HG02981 (cell line): Measurements from ENCODE around the gene WNT3A.

Experiments
- ATAC-seq: cut with Tn5 transposase; IDR thresholded peaks from one replicate; pipeline ENCODE4 v1.9.1; 2021; ENCODE audit warnings: mild to moderate bottlenecking, moderate library complexity; ENCODE audit not compliant: unreplicated experiment

Gene WNT3A

DNA sequence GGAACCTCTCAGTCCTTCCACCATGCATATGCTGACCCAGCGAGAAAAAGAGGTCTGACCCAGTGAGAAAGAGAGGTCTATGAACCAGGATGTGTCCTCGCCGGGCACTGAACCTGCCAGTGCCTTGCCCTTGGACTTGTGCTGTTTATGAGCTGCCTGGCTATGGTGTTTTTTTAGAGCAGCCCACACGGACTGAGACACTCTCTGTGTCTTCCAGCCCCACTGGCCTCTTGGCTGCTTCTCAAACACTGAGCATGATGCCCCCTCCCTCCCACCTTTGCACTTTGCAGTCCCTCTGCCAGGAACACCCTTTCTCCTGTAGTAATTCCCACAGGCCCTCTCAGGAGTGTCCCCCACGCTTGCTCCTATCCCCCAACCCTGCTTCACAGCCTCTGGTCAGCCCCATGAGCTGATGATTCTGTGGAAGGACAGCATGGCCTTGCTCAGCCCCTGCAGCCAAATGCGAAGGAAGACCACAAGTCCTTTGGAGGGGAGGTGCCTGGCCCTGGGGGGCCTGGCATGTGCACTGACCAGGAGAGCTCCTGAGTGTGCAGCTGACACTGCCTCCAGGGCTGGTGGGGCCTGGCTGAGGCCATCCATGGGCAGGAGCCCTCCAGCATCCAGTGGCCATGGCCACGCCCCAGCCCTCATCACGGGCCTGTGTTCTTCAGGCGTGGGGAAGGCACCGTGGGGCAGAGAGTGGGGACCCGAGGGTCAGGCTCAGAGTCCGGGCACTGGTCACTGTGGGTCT, 23.8 kb downstream of the WNT3A start:
- ATAC-seq = no peak

GRCh38 chr1:228031276-228031995, 24.6 kb downstream of the WNT3A start:
- no peak for ATAC-seq

DNA sequence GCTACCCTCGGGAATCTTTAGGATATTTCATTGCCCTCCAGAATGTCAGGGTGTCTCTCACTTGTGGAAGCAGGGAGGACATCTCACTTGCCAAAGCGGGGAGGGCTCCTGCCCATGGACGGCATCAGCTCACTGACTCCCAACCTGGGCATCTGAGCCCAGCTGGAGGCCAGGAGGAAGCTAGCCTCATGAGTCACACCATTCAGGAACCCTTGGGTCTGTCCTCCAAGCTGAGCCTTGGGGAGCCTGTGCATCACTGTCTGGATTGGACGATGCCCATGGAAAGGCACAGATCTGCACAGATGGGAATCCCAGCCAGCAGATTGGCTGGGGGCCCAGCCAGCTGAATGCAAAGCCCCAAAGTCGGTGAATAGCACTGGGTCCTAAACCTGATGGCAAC, 25.2 kb downstream of the WNT3A start:
- ATAC-seq = no peak

- no peak for ATAC-seq
Measured at GRCh38 chr1:228033376-228033775, 26.6 kb downstream of the WNT3A start.

- ATAC-seq = no peak
Measured at GRCh38 chr1:228034954-228035837, 28.4 kb downstream of the WNT3A start.

- no peak for ATAC-seq
Measured at GRCh38 chr1:228035844-228036243, 29.0 kb downstream of the WNT3A start.

- no peak for ATAC-seq
Measured at GRCh38 chr1:228036701-228037231, 30.0 kb downstream of the WNT3A start.

GRCh38 chr1:228037401-228038386, 30.9 kb downstream of the WNT3A start:
- peak; percentile 68 for ATAC-seq

DNA sequence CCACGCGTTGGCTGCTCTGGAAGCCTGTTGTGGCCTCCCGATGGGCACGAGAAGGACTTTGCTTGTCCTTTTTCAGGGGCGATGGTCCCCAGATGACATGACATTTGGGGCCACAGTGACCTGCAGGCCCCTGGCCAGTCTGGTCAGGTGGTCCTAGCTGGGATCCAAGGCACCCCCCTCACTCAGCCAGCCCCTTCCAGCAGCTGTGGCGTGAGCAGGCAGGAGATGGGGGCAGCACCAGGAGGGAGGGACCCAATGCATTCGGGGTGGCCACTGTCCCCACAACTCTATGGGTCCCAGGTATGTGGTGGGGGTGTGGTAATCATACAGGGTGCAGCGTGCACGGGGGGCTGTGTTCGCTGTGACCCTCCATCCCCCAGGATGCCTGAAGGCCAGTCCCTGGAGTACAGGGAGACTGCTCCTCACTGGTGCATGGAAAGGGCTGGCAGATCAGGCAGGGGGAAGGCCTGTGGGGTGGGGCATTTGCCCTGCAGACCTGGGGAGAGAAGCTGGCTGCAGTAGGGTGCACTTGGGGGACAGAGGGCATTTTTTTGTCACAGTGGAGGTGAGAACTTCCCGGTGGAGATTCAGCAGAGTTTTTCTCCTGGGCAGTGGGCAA, 31.7 kb downstream of the WNT3A start:
- ATAC-seq = no peak

- no peak for ATAC-seq
Measured at GRCh38 chr1:228039006-228039903, 32.5 kb downstream of the WNT3A start.

GRCh38 chr1:228039986-228040385, 33.2 kb downstream of the WNT3A start:
- ATAC-seq = no peak

GRCh38 chr1:228041316-228041715, 34.5 kb downstream of the WNT3A start:
- no peak for ATAC-seq

- no peak for ATAC-seq
Measured at GRCh38 chr1:228042508-228042907, 35.7 kb downstream of the WNT3A start.

GRCh38 chr1:228043281-228043848, 36.6 kb downstream of the WNT3A start:
- ATAC-seq = no peak

- ATAC-seq = no peak
Measured at GRCh38 chr1:228044961-228045360, 38.2 kb downstream of the WNT3A start.

- no peak for ATAC-seq
Measured at GRCh38 chr1:228045405-228045804, 38.6 kb downstream of the WNT3A start.

GRCh38 chr1:228045871-228046270, 39.1 kb downstream of the WNT3A start:
- no peak for ATAC-seq
